Trophoblast cell (in vitro differentiated cells and primary cell): ENCODE measurements around the gene PARD3B.

ENCODE experiments used
- DNase-seq, 2 donors: peaks; one replicate each; pipeline ENCODE4 v3.0.0-alpha.2; 2016
- H2AFZ ChIP-seq: 2 replicates; pipeline ENCODE4 v1.6.1; 2013; ENCODE audit warnings: low read length, moderate library complexity, mild to moderate bottlenecking; ENCODE audit not compliant: insufficient read depth, poor library complexity
- H2AK5ac ChIP-seq: 2 replicates; pipeline ENCODE4 v1.6.1; 2013; ENCODE audit warnings: mild to moderate bottlenecking, low read length
- H2BK120ac ChIP-seq: 2 replicates; pipeline ENCODE4 v1.6.1; 2013; ENCODE audit warnings: low read length, mild to moderate bottlenecking, moderate library complexity; ENCODE audit not compliant: insufficient read depth, poor library complexity
- H2BK12ac ChIP-seq: 2 replicates; pipeline ENCODE4 v1.6.1; 2013; ENCODE audit warnings: mild to moderate bottlenecking, low read length, moderate library complexity
- H2BK5ac ChIP-seq: 2 replicates; pipeline ENCODE4 v1.6.1; 2013; ENCODE audit warnings: low read length, low read depth, moderate library complexity, mild to moderate bottlenecking; ENCODE audit not compliant: poor library complexity
- H3K14ac ChIP-seq: 2 replicates; pipeline ENCODE4 v1.6.1; 2013; ENCODE audit warnings: mild to moderate bottlenecking, low read length
- H3K18ac ChIP-seq: 2 replicates; pipeline ENCODE4 v1.6.1; 2013; ENCODE audit warnings: mild to moderate bottlenecking, low read length
- H3K23ac ChIP-seq: 2 replicates; pipeline ENCODE4 v1.6.1; 2013; ENCODE audit warnings: low read length
- H3K27ac ChIP-seq: 2 replicates; pipeline ENCODE4 v1.5.1; 2013; ENCODE audit warnings: low read depth, mild to moderate bottlenecking, inconsistent platforms, low read length, moderate library complexity
- H3K27me3 ChIP-seq: 2 replicates; pipeline ENCODE4 v1.6.1; 2013; ENCODE audit warnings: inconsistent platforms, mild to moderate bottlenecking, low read length, moderate library complexity; ENCODE audit not compliant: insufficient read depth
- H3K36me3 ChIP-seq, 2 experiments: 1 replicate in 1 of 2; 2 replicates in 1 of 2; pipeline ENCODE4 v1.6.1; 2013; ENCODE audit warnings: low read length in 2 of 2, mild to moderate bottlenecking in 2 of 2, moderate library complexity in 1 of 2; ENCODE audit not compliant: insufficient read depth in 2 of 2, control insufficient read depth in 1 of 2
- H3K4ac ChIP-seq: 2 replicates; pipeline ENCODE4 v1.6.1; 2013; ENCODE audit warnings: low read depth, mild to moderate bottlenecking, low read length, moderate library complexity
- H3K4me1 ChIP-seq, 2 experiments: 1 replicate in 1 of 2; 2 replicates in 1 of 2; pipeline ENCODE4 v1.6.1; 2013; ENCODE audit warnings: low read length in 2 of 2, mild to moderate bottlenecking in 2 of 2, moderate library complexity in 1 of 2; ENCODE audit not compliant: insufficient read depth in 2 of 2, control insufficient read depth in 1 of 2
- H3K4me2 ChIP-seq: 2 replicates; pipeline ENCODE4 v1.6.1; 2013; ENCODE audit warnings: inconsistent platforms, mild to moderate bottlenecking, low read length, moderate library complexity
- H3K4me3 ChIP-seq: 2 replicates; pipeline ENCODE4 v1.5.1; 2013; ENCODE audit warnings: mild to moderate bottlenecking, low read depth, low read length, inconsistent platforms
- H3K79me1 ChIP-seq: one replicate; pipeline ENCODE4 v1.6.1; 2013; ENCODE audit warnings: low read length
- H3K79me2 ChIP-seq: 2 replicates; pipeline ENCODE4 v1.6.1; 2013; ENCODE audit warnings: low read length, mild to moderate bottlenecking; ENCODE audit not compliant: control insufficient read depth, insufficient read depth, poor library complexity
- H3K9ac ChIP-seq: 2 replicates; pipeline ENCODE4 v1.6.1; 2013; ENCODE audit warnings: mild to moderate bottlenecking, low read length
- H3K9me3 ChIP-seq: 2 replicates; pipeline ENCODE4 v1.6.1; 2013; ENCODE audit warnings: low read depth, mild to moderate bottlenecking, control low read depth, inconsistent platforms, low read length; ENCODE audit not compliant: insufficient read depth
- H4K12ac ChIP-seq: 2 replicates; pipeline ENCODE4 v1.6.1; 2013; ENCODE audit warnings: low read depth, mild to moderate bottlenecking, low read length, moderate library complexity
- H4K8ac ChIP-seq: 2 replicates; pipeline ENCODE4 v1.6.1; 2013; ENCODE audit warnings: low read depth, mild to moderate bottlenecking, low read length, moderate library complexity
- H4K91ac ChIP-seq: one replicate; pipeline ENCODE4 v1.6.1; 2013; ENCODE audit warnings: low read depth, mild to moderate bottlenecking, low read length, moderate library complexity
- WGBS: extraction: QIAGEN DNeasy Blood & Tissue Kit; methylation state at CpG from one replicate; pipeline ENCODE4 v1.1.7; 2013; ENCODE audit warnings: missing lambda C conversion rate; ENCODE audit not compliant: insufficient read length, insufficient coverage; ENCODE audit errors: extremely low coverage; 5-methylcytosine and 5-hydroxymethylcytosine counted together

PARD3B gene

GRCh38 chr2:204730603-204731002 is 185.3 kb downstream of the PARD3B start:
- Histone ChIP-seq H3K4ac (no peak overlapping the region), H3K14ac (no peak overlapping the region), H3K79me2 (no peaks in the 10 kb centered on the region), H2BK120ac (no peak overlapping the region), H3K4me3 (no peak overlapping the region), H2BK5ac (no peak overlapping the region), H3K18ac (no peak overlapping the region), H3K36me3 (no peaks in the 10 kb centered on the region), H3K9ac (no peak overlapping the region), H3K4me1 (peaks cover 2 to 4% of the 10 kb centered on the region in 2 experiments), H3K27ac (no peak overlapping the region), H4K12ac (no peak overlapping the region), H2BK12ac (no peak overlapping the region), H4K91ac (no peak overlapping the region), H3K4me2 (no peak overlapping the region), H3K9me3 (no peaks in the 10 kb centered on the region), H3K27me3 (no peaks in the 10 kb centered on the region), H2AFZ (no peak overlapping the region), H2AK5ac (no peak overlapping the region), H4K8ac (no peak overlapping the region), H3K23ac (no peak overlapping the region), H3K79me1 (no peaks in the 10 kb centered on the region)
- no CpG with 5 or more reads among the region's 4 CpGs for WGBS
- DNase-seq = no peak

DNA sequence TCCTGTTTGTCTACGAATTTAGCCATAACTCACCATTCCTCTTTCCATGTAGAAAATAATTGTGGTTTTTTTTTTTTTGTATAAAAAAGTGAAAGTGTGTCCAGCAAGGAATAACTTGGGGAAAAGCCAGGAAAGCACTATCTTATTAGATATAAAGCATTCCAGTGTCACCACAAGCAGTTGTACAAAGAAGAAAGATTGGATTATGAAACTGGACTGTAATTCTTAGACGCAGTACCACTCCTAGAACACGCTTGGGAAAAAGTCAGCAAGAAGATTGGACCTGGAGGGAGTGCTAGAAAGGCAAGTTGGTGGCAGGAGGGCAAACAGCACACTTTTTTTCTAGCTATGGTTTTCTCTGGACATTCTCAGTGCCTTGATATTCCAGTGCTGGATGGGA is 186.7 kb downstream of the PARD3B start:
- Histone ChIP-seq H3K18ac (no peak overlapping the region), H4K91ac (no peak overlapping the region), H2AK5ac (no peak overlapping the region), H3K23ac (no peak overlapping the region), H3K79me2 (no peaks in the 10 kb centered on the region), H3K4me1 (peaks cover 2 to 4% of the 10 kb centered on the region in 2 experiments), H3K9me3 (no peaks in the 10 kb centered on the region), H3K9ac (no peak overlapping the region), H2BK120ac (no peak overlapping the region), H3K79me1 (no peaks in the 10 kb centered on the region), H3K36me3 (peaks cover 0 to 1% of the 10 kb centered on the region in 2 experiments), H2AFZ (no peak overlapping the region), H2BK12ac (no peak overlapping the region), H3K27me3 (no peaks in the 10 kb centered on the region), H4K12ac (no peak overlapping the region), H3K4me3 (no peak overlapping the region), H4K8ac (no peak overlapping the region), H3K14ac (no peak overlapping the region), H3K27ac (no peak overlapping the region), H2BK5ac (no peak overlapping the region), H3K4me2 (no peak overlapping the region), H3K4ac (no peak overlapping the region)
- DNase-seq = no peak
- no CpG with 5 or more reads among the region's 3 CpGs for WGBS

GRCh38 chr2:204737296-204737695 is 192.0 kb downstream of the PARD3B start:
- no peak overlapping the region for H2AK5ac ChIP-seq
- no peak overlapping the region for H3K4me3 ChIP-seq
- H3K23ac ChIP-seq = no peak overlapping the region
- peaks cover 0 to 2% of the 10 kb centered on the region in 2 experiments for H3K36me3 ChIP-seq
- H2BK5ac ChIP-seq = no peak overlapping the region
- no peak overlapping the region for H4K91ac ChIP-seq
- no peak overlapping the region for H3K14ac ChIP-seq
- no peak overlapping the region for H2AFZ ChIP-seq
- no peak overlapping the region for H3K4ac ChIP-seq
- no peaks in the 10 kb centered on the region for H3K79me2 ChIP-seq
- H4K8ac ChIP-seq = no peak overlapping the region
- no peaks in the 10 kb centered on the region for H3K79me1 ChIP-seq
- no peaks in the 10 kb centered on the region for H3K4me1 ChIP-seq
- no peak overlapping the region for H2BK120ac ChIP-seq
- H3K18ac ChIP-seq = no peak overlapping the region
- H3K9me3 ChIP-seq = no peaks in the 10 kb centered on the region
- no peaks in the 10 kb centered on the region for H3K27me3 ChIP-seq
- H3K27ac ChIP-seq = no peak overlapping the region
- H3K9ac ChIP-seq = no peak overlapping the region
- no peak overlapping the region for H2BK12ac ChIP-seq
- WGBS = no CpG with 5 or more reads among the region's 1 CpG
- no peak overlapping the region for H4K12ac ChIP-seq
- no peak for DNase-seq
- no peak overlapping the region for H3K4me2 ChIP-seq

DNA sequence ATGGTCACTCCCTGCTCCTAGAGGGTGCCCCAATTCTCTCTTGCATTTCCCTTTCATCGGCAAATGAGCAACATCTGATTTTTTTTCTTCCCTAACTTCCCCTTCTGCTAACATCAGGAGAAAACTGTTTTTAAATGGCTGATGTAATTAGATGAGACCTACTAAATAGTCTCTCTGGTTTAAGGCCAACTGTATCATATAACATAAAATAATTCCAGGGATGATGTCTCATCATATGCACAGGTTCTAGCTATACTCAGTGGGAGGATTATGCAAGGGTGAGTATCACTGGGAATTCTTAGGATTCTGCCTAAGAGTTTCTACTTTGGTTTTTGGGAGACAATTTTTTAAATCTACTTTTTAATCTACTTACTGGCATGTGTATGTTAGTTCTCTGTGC is 193.4 kb downstream of the PARD3B start:
- Histone ChIP-seq H3K18ac (no peak overlapping the region), H3K23ac (no peak overlapping the region), H4K91ac (no peak overlapping the region), H3K9me3 (no peaks in the 10 kb centered on the region), H2BK12ac (no peak overlapping the region), H3K4me3 (no peak overlapping the region), H3K79me2 (no peaks in the 10 kb centered on the region), H4K8ac (no peak overlapping the region), H2BK120ac (no peak overlapping the region), H2BK5ac (no peak overlapping the region), H2AFZ (no peak overlapping the region), H2AK5ac (no peak overlapping the region), H4K12ac (no peak overlapping the region), H3K27me3 (no peaks in the 10 kb centered on the region), H3K79me1 (no peaks in the 10 kb centered on the region), H3K36me3 (peaks cover 0 to 2% of the 10 kb centered on the region in 2 experiments), H3K14ac (no peak overlapping the region), H3K4me1 (no peaks in the 10 kb centered on the region), H3K9ac (no peak overlapping the region), H3K4ac (no peak overlapping the region), H3K4me2 (no peak overlapping the region), H3K27ac (no peak overlapping the region)
- DNase-seq = no peak
- WGBS = no CpG with 5 or more reads among the region's 1 CpG
